HFF-Myc (cell line): ENCODE measurements around the gene NME1.
"Not testable (repeated sequence)": the region's sequence is repeated elsewhere in the genome, so short reads cannot be mapped to it uniquely, and the experiment has no call there.

Source experiments
- DNase-seq: peaks from one replicate; pipeline ENCODE4 v3.0.0-alpha.2; 2011; ENCODE audit warnings: low read depth; ENCODE audit errors: extremely low read depth
- H3K4me3 ChIP-seq: replicated peaks from 2 replicates; pipeline ENCODE4 v1.5.1; 2011; ENCODE audit warnings: low read depth, mild to moderate bottlenecking, control low read depth, low read length
- TF ChIP-seq, protein P1 (sequence below): IDR thresholded peaks from 2 replicates; pipeline ENCODE4 v1.5.1; 2012; ENCODE audit warnings: mild to moderate bottlenecking, low read depth, low read length, control low read depth; ENCODE audit errors: missing control alignments

Gene NME1

DNA sequence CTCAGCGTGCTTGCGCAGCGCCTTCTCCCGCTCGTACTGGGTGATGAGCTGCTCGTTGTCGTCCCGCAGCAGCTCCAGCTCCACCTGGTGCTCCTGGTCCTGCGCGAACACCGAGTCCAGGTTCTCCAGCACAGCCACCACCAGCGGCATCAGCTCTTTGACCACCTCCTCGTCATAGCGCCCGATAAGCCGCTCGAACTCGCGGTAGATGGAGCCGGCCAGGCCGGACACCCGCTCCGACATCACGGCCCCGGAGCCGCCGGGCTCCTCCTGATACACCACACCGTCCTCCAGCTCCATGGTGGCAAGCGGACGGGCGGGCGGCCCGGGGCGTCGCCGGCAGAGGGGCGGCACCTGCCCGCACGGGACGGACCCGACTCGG, 33.0 kb upstream of the NME1 start:
- peak overlapping the region; percentile 86 for H3K4me3 ChIP-seq
- TF ChIP-seq, protein P1, sequence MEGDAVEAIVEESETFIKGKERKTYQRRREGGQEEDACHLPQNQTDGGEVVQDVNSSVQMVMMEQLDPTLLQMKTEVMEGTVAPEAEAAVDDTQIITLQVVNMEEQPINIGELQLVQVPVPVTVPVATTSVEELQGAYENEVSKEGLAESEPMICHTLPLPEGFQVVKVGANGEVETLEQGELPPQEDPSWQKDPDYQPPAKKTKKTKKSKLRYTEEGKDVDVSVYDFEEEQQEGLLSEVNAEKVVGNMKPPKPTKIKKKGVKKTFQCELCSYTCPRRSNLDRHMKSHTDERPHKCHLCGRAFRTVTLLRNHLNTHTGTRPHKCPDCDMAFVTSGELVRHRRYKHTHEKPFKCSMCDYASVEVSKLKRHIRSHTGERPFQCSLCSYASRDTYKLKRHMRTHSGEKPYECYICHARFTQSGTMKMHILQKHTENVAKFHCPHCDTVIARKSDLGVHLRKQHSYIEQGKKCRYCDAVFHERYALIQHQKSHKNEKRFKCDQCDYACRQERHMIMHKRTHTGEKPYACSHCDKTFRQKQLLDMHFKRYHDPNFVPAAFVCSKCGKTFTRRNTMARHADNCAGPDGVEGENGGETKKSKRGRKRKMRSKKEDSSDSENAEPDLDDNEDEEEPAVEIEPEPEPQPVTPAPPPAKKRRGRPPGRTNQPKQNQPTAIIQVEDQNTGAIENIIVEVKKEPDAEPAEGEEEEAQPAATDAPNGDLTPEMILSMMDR: no peak
- DNase-seq: no peak

DNA sequence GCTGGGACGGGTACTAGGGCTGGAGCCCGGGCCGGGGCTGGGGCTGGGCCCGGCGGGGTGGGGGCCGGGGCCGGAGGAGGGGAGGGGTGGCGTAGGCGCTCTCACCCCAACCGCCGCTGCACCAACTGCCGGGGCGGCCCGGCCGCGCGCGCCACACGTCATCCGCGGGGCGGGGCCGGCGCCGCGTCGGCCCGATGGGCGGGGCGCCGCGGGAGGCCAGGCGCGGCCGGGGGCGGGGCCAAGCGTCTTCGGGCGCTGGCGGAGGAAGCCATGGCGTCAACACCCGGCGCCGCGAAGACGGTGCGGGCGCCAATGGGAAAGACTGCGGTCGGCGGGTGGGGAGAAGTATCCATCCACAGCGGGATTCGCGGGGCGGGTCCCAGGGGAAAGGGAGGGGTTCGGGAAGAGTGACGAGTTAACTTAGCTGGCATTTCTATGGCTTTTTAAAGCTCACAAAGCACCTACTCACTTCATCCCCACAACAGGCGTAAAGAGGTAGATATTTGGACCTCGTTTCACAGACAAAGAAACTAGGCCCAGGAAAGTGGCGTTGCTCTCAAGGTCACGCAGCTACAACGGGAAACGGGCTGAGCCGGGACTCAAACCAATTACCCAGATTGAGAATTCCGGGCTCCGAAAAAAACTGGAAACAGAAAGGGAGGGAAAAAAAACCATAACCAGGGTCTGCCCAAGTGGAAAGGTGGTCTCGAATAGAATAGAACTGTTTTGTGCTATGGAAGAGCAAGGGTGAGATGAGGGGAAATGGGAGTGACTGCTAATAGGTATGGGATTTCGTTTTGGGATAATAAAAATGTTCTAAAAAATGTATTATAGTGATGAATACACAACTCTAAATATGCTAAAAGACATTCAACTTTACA, 32.4 kb upstream of the NME1 start, which contains the start of gene SPAG9:
SPAG9 (minus strand) TSS at position 130 of the 881 bp plus-strand sequence. CDS start 212 bp downstream, outside the sequence.
- peak; percentile 77 for DNase-seq
- TF ChIP-seq, protein P1: no peak
- H3K4me3 ChIP-seq: peak within 1 kb of the TSS; percentile 86

DNA sequence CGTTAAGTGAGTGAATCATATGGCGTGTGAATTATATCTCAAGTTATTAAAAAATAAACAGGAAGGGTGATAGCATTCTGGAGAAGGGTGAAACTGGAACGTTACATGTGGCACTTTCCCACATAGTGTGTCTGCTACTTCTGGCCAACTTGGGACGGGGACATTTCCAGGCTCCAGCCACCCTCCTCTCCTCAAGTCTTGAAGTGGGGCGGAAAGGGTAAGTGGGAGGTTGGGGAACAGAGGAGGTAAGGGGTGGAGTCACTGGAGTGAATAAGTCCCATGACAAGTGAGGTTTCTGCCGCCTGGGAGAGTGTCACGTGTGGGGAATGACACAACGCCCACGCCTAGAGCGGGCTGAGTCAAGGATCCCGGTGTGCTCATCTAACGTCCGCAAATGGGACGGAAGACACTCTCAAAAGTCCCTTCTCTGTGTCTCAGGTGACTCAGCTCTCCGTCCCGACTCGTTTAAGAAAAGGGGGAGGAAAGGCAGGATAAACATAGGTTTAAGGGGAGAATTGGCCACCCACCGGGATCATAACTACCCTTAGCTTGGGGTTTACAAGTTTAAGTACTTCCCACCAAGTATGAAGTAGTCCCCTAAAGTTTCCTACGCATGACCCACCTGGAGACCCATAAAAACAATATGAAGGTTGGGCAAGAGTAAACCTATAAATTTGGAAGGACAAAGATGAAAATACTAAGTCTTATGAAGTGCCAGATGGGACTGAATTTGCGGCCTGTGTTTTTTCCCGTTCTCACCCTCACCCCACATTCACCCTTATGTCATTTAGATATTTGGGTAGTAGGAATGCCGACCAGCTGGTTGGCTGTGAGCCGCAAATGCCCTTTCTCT, 31.5 kb upstream of the NME1 start:
- peak; percentile 79 for DNase-seq
- peak overlapping the region; percentile 47 for H3K4me3 ChIP-seq
- TF ChIP-seq, protein P1: no peak

DNA sequence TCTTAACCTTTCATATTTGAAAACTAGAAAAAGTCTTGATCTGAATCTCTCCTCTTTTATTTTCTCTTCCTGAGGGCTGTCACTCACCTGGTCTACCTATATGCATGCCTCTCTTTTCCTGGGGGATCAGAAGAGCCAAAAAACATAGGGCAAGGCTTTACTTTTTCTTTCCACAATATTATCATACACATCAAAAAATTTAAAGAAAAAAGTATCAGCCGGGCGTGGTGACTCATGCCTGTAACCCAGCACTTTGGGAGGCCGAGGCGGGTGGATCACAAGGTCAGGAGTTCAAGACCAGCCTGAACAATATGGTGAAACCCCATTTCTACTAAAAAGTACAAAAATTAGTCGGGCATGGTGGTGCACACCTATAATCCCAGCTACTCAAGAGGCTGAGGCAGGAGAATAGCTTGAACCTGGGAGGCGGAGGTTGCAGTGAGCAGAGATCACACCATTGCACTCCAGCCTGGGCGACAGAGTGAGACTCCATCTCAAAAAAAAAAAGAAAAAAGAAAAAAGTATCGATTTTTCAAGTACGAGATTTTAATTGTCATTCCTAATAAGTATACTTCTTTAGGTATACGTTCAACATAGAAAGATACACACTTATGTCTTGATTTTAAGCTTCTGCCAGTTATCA, 30.8 kb upstream of the NME1 start:
- not testable (repeated sequence) for H3K4me3 ChIP-seq, DNase-seq

DNA sequence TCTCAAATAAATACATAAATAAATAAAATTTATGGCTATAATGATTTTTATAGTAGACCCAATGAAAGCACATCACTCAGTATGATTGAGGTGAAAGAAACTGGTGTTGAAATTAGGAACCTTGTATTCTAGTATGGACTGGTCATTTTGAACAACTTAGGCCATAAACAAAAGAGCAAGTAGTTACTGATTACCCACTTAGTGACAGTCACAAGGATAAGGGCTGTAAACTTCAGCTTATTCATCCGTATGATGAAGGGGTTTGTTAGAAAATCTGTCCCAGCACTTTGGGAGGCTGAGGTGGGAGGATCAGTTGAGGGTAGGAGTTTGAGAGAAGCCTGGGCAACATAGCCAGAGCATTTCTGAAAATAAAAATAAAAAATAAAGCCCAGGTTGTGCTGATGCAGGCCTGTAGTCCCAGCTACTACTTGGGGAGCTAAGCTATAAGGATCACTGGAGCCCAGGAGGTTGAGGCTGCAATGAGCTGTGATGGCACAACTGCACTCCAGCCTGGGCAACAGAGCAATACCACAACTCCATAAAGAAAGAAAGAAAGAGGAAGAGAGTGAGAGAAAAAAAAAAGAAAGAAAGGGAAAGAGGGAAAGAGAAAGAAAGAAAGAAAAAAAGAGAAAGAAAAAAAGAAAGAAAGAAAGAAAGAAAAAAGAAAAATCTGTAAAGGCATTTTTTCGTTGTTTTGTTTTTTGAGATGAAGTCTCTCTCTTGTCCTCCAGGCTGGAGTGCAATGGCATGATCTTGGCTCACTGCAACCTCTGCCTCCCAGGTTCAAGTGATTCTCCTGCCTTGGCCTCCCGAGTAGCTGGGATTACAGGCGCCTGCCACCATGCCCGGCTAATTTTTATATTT, 28.5 kb upstream of the NME1 start:
- no peak for DNase-seq
- no peak overlapping the region for H3K4me3 ChIP-seq
- TF ChIP-seq, protein P1: no peak

DNA sequence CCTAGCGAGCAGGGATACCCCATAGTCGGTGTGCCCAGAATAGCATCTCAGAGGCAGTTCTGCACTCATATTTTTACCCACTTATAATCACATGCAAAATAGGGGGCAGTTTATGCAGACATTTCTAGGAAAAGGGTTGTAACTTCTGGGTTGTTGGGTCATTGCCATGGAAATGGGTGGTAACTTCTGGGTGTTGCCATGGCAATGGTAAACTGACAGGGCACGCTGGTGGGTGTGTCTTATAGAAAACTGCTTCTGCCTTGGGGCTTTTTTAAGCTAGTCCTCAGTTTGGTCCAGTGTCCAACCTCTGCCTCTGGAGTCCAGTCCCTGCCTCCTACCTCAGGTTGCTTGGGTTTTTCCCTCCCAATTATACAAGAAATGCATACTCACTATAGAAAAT, 25.3 kb upstream of the NME1 start:
- TF ChIP-seq, protein P1: no peak
- no peak overlapping the region for H3K4me3 ChIP-seq
- DNase-seq: no peak
